ENCODE data around the gene CTBS.

CTBS gene

GRCh38 chr1:84587099-84587498, 12.9 kb upstream of the CTBS start:
- no peak overlapping the region for H3K4me3 ChIP-seq (ENCODE audit: low read depth, low read length)

GRCh38 chr1:84585803-84586202, 11.6 kb upstream of the CTBS start:
- H3K4me3 ChIP-seq (ENCODE audit: low read depth, low read length) = no peak overlapping the region

GRCh38 chr1:84584126-84584525, 9.9 kb upstream of the CTBS start:
- no peak overlapping the region for H3K4me3 ChIP-seq (ENCODE audit: low read depth, low read length)

GRCh38 chr1:84583648-84584047, 9.4 kb upstream of the CTBS start:
- H3K4me3 ChIP-seq (ENCODE audit: low read depth, low read length) = no peak overlapping the region

GRCh38 chr1:84582802-84583587, 8.8 kb upstream of the CTBS start:
- H3K4me3 ChIP-seq (ENCODE audit: low read depth, low read length) = no peak overlapping the region

- H3K4me3 ChIP-seq (ENCODE audit: low read depth, low read length) = no peak overlapping the region
Measured at GRCh38 chr1:84581648-84582047, 7.4 kb upstream of the CTBS start.

- H3K4me3 ChIP-seq (ENCODE audit: low read depth, low read length) = peak overlapping the region; percentile 54
Measured at GRCh38 chr1:84574936-84575335, 696 bp upstream of the CTBS start.

GRCh38 chr1:84573481-84573966, 716 bp downstream of the CTBS start:
- peak overlapping the region; percentile 13 for H3K4me3 ChIP-seq (ENCODE audit: low read depth, low read length)

- H3K4me3 ChIP-seq (ENCODE audit: low read depth, low read length) = no peak overlapping the region
Measured at GRCh38 chr1:84571150-84571535, 3.1 kb downstream of the CTBS start.

- H3K4me3 ChIP-seq (ENCODE audit: low read depth, low read length) = no peak overlapping the region
Measured at GRCh38 chr1:84570436-84571149, 3.6 kb downstream of the CTBS start.

GRCh38 chr1:84569216-84569615, 5.0 kb downstream of the CTBS start:
- no peak overlapping the region for H3K4me3 ChIP-seq (ENCODE audit: low read depth, low read length)

- H3K4me3 ChIP-seq (ENCODE audit: low read depth, low read length) = no peak overlapping the region
Measured at GRCh38 chr1:84550826-84551225, 23.4 kb downstream of the CTBS start.

GRCh38 chr1:84541679-84542078, 32.6 kb downstream of the CTBS start:
- H3K4me3 ChIP-seq (ENCODE audit: low read depth, low read length) = no peak overlapping the region

- no peak overlapping the region for H3K4me3 ChIP-seq (ENCODE audit: low read depth, low read length)
Measured at GRCh38 chr1:84540759-84541158, 33.5 kb downstream of the CTBS start.

- H3K4me3 ChIP-seq (ENCODE audit: low read depth, low read length) = no peak overlapping the region
Measured at GRCh38 chr1:84539972-84540371, 34.3 kb downstream of the CTBS start.

- H3K4me3 ChIP-seq (ENCODE audit: low read depth, low read length) = no peak overlapping the region
Measured at GRCh38 chr1:84538599-84538998, 35.6 kb downstream of the CTBS start.

GRCh38 chr1:84525779-84526178, 48.5 kb downstream of the CTBS start:
- no peak overlapping the region for H3K4me3 ChIP-seq (ENCODE audit: low read depth, low read length)

GRCh38 chr1:84524590-84524989, 49.6 kb downstream of the CTBS start:
- no peak overlapping the region for H3K4me3 ChIP-seq (ENCODE audit: low read depth, low read length)

- no peak overlapping the region for H3K4me3 ChIP-seq (ENCODE audit: low read depth, low read length)
Measured at GRCh38 chr1:84510668-84511067, 63.6 kb downstream of the CTBS start.

- H3K4me3 ChIP-seq (ENCODE audit: low read depth, low read length) = no peak overlapping the region
Measured at GRCh38 chr1:84510165-84510564, 64.1 kb downstream of the CTBS start.

- H3K4me3 ChIP-seq (ENCODE audit: low read depth, low read length) = no peak overlapping the region
Measured at GRCh38 chr1:84509029-84509428, 65.2 kb downstream of the CTBS start.

- H3K4me3 ChIP-seq (ENCODE audit: low read depth, low read length) = no peak overlapping the region
Measured at GRCh38 chr1:84508510-84508909, 65.7 kb downstream of the CTBS start.
